ENCODE measurements around the gene TWIST1.

DNA sequence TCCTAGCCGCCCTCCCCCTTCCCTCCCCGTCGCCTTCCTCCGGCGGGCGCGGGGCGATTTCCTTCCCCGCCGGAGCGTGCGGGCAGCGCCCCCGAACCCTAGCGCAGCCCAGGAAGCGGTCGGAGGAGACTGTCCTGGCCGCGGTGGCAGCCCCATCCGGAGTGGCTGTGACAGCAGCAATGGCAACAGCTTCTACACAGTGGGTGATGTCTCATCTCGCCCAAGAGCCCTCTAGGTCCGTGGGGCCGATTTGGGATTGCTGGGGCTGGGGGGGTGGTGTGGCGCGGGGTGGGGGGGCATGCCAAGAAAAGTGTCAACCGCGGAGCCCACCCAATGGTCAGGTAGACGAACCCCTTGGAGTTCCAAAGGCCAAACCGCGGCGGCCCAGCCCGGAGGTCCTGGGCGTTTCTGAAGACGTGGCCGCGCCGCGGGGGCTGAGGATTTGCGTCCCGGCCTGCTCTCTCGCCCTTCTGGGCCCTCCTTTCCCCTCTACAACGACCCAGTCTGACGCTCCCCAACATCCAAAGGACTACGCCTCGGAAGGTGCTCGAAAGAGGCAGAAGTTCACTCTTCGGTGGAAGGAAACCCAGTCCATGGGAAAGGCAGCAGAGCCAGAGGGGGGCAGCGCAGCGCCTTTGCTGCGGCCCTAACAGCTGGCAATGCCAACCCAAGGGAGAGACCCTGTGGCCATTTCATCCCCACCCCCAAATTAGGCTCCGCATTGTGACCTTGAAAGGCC is 603 bp upstream of the TWIST1 start:
- TF ChIP-seq, protein P1, sequence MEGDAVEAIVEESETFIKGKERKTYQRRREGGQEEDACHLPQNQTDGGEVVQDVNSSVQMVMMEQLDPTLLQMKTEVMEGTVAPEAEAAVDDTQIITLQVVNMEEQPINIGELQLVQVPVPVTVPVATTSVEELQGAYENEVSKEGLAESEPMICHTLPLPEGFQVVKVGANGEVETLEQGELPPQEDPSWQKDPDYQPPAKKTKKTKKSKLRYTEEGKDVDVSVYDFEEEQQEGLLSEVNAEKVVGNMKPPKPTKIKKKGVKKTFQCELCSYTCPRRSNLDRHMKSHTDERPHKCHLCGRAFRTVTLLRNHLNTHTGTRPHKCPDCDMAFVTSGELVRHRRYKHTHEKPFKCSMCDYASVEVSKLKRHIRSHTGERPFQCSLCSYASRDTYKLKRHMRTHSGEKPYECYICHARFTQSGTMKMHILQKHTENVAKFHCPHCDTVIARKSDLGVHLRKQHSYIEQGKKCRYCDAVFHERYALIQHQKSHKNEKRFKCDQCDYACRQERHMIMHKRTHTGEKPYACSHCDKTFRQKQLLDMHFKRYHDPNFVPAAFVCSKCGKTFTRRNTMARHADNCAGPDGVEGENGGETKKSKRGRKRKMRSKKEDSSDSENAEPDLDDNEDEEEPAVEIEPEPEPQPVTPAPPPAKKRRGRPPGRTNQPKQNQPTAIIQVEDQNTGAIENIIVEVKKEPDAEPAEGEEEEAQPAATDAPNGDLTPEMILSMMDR (IDR thresholded peaks at IDR 0.05; ENCODE audit: insufficient read depth, low read length): no peak
- no peak for TF ChIP-seq GABPA (IDR thresholded peaks at IDR 0.05; ENCODE audit: low read depth)
